ENCODE data around the gene SULT1A2.

The SULT1A2 gene

GRCh38 chr16:28606291-28607115, 9.7 kb upstream of the SULT1A2 start:
- TF ChIP-seq SIN3A (IDR thresholded peaks at IDR 0.05; ENCODE audit: borderline replicate concordance, insufficient read depth, low read length), result no peak
- no peak for TF ChIP-seq POLR2AphosphoS5 (IDR thresholded peaks at IDR 0.05; ENCODE audit: low read depth, low read length)

- TF ChIP-seq TAF1 (IDR thresholded peaks at IDR 0.05; ENCODE audit: borderline replicate concordance, insufficient read depth, low read length), result no peak
- no peak for TF ChIP-seq POLR2AphosphoS5 (IDR thresholded peaks at IDR 0.05; ENCODE audit: low read depth, low read length)
- no peak for TF ChIP-seq FOXP2 (optimal IDR thresholded peaks at IDR 0.05; ENCODE audit: borderline replicate concordance, extremely low read depth, extremely low read length, insufficient read depth)
- TF ChIP-seq SIN3A (IDR thresholded peaks at IDR 0.05; ENCODE audit: borderline replicate concordance, insufficient read depth, low read length), result no peak
- no peak for TF ChIP-seq REST (IDR thresholded peaks at IDR 0.05; ENCODE audit: insufficient read depth in 1 of 2, low read depth in 2 of 2, low read length in 2 of 2)
Measured at GRCh38 chr16:28604186-28604565, 7.3 kb upstream of the SULT1A2 start.

- no peak for TF ChIP-seq FOXP2 (optimal IDR thresholded peaks at IDR 0.05; ENCODE audit: borderline replicate concordance, extremely low read depth, extremely low read length, insufficient read depth)
- TF ChIP-seq TAF1 (IDR thresholded peaks at IDR 0.05; ENCODE audit: borderline replicate concordance, insufficient read depth, low read length), result no peak
- TF ChIP-seq SIN3A (IDR thresholded peaks at IDR 0.05; ENCODE audit: borderline replicate concordance, insufficient read depth, low read length), result no peak
- TF ChIP-seq POLR2AphosphoS5 (IDR thresholded peaks at IDR 0.05; ENCODE audit: low read depth, low read length), result no peak
- no peak for TF ChIP-seq REST (IDR thresholded peaks at IDR 0.05; ENCODE audit: insufficient read depth in 1 of 2, low read depth in 2 of 2, low read length in 2 of 2)
Measured at GRCh38 chr16:28603381-28604185, 6.7 kb upstream of the SULT1A2 start.

GRCh38 chr16:28602529-28602928, 5.7 kb upstream of the SULT1A2 start:
- TF ChIP-seq TAF1 (IDR thresholded peaks at IDR 0.05; ENCODE audit: borderline replicate concordance, insufficient read depth, low read length), result no peak
- no peak for TF ChIP-seq REST (IDR thresholded peaks at IDR 0.05; ENCODE audit: insufficient read depth in 1 of 2, low read depth in 2 of 2, low read length in 2 of 2)
- no peak for TF ChIP-seq SIN3A (IDR thresholded peaks at IDR 0.05; ENCODE audit: borderline replicate concordance, insufficient read depth, low read length)
- TF ChIP-seq FOXP2 (optimal IDR thresholded peaks at IDR 0.05; ENCODE audit: borderline replicate concordance, extremely low read depth, extremely low read length, insufficient read depth), result no peak
- no peak for TF ChIP-seq POLR2AphosphoS5 (IDR thresholded peaks at IDR 0.05; ENCODE audit: low read depth, low read length)

GRCh38 chr16:28597692-28598261, 927 bp upstream of the SULT1A2 start:
- no peak for TF ChIP-seq POLR2AphosphoS5 (IDR thresholded peaks at IDR 0.05; ENCODE audit: low read depth, low read length)
- no peak for TF ChIP-seq SIN3A (IDR thresholded peaks at IDR 0.05; ENCODE audit: borderline replicate concordance, insufficient read depth, low read length)
- no peak for TF ChIP-seq FOXP2 (optimal IDR thresholded peaks at IDR 0.05; ENCODE audit: borderline replicate concordance, extremely low read depth, extremely low read length, insufficient read depth)
- TF ChIP-seq TAF1 (IDR thresholded peaks at IDR 0.05; ENCODE audit: borderline replicate concordance, insufficient read depth, low read length), result no peak
- TF ChIP-seq REST (IDR thresholded peaks at IDR 0.05; ENCODE audit: insufficient read depth in 1 of 2, low read depth in 2 of 2, low read length in 2 of 2), result no peak

Data from PFSK-1 (cell line).